T-helper 1 cell (primary cell): ENCODE measurements around the gene UNC13D.
A peak's percentile ranks its signal among the peaks of the same experiment; 100 is the strongest.

Experiments
- DNase-seq, 5 donors: peaks; one replicate each; pipeline ENCODE4 v3.0.0-alpha.2; 2012 to 2020

UNC13D gene

DNA sequence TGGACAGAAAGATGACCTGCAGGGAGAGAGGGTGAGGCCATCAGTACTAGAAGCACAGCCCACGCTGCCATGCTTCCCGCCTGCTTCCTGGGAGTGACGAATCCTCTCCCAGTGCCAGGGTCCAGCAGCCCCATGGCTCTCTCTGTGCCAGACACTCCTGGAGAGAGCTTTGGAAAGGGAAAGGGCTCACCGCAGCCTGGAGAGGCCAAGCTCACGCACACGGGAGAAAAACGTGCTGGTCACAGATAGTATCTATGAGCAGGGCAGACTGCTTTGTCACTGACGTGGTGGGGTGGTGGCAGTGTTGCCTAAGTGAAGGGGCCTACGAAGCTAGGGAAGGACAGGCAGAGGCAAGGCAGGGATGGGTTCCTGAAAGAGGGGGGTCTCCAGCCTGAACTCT, 5.5 kb upstream of the UNC13D start:
- no peak for DNase-seq

DNA sequence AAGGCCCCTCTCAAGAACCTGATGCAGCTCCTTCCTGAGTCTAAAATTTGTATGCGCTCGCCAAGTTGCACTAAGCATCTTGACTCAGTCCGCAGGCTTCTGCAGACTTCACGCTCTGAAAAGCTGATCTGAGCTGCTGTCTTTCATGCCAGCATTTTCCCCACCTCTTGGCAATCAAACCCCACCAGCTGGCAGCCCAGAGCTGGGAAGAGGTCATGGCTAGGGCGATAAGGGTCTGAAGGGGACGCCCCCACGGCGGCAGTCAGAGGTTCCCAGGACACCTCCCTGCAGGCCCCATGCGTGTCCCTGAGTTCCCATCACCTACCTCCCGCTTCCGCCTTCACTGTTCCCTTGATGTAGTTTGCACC, 5.1 kb upstream of the UNC13D start:
- no peak for DNase-seq

DNA sequence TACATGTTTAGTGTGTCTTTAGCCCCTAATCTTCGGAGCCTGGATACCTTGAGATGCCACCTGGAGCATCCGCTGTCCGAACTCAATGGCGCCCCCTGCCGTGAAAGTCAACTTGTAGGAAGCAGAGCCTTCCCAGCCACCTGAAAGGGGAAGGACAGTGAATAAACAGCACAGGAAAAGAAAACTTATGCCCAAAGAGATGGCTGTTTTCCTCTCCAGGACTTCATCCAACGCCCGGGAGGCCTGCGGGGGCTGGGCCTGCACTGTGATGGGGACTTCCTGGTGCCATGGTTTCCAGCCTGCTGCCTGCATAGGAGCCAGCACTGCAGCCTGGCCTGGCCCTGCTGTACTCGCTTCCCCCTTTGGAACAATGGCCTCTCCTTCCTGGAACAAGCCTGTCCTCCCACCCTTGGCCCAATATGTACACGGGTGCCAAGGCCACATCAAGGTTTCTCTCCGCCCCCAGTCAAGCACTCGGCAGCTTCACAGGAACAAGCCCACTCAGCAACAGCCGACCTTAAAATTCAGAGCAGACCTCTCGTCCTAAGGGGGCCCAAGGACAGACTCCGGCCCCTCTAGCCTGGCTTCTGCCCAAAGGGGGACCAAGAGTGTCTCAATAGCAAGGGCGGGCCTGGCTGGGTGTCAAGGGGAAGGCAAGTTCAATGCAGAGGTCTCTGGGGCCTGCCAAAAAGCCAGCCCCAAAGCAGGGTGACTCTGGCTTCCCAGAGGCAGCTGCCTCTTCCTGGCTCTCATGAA, 4.5 kb upstream of the UNC13D start:
- peak; percentile 52 to 85 (median 67) for DNase-seq

DNA sequence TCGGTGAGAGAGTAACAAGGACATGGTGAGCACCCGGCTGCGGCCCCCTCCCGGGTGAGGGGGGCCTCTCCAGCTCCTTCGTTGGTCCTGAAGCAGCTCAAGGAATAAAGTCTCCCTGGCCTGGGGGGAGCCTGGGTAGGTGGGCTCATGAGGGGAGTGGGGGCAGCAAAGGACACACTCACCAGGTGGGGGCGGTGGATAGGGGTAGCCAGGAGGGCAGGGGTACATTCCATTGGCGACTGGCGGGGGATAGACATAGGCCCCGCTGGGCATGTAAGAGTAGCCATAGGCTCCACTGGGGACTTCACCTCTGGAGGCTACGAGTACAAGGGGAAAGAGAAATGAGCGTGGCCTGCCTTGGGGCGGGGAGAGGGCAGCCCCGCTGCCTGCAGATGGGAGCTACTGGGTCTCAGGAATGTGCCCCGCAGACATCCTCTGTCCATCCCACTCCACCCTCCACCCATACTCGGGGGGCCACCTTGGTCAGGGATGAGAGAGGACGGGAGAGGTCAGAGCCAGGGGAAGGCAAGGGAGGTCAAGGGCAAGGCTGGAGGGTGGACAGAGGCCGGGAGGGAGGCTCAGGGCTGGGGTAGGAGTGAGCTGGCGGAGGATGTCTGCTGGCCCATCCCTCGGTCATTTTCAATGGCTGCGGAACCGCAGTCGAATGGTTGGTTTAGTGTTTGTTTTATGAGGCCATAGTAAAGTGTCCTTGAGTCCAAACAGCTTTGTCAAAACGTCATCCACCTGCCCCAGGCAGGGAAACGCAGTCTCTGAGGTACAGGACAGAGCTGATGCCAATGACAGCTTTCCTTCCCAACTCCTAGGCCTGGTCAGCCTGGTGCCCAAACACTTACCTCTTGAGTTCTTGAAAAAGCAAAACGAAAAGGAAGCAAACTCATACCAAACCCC, 3.7 kb upstream of the UNC13D start:
- DNase-seq, result no peak

DNA sequence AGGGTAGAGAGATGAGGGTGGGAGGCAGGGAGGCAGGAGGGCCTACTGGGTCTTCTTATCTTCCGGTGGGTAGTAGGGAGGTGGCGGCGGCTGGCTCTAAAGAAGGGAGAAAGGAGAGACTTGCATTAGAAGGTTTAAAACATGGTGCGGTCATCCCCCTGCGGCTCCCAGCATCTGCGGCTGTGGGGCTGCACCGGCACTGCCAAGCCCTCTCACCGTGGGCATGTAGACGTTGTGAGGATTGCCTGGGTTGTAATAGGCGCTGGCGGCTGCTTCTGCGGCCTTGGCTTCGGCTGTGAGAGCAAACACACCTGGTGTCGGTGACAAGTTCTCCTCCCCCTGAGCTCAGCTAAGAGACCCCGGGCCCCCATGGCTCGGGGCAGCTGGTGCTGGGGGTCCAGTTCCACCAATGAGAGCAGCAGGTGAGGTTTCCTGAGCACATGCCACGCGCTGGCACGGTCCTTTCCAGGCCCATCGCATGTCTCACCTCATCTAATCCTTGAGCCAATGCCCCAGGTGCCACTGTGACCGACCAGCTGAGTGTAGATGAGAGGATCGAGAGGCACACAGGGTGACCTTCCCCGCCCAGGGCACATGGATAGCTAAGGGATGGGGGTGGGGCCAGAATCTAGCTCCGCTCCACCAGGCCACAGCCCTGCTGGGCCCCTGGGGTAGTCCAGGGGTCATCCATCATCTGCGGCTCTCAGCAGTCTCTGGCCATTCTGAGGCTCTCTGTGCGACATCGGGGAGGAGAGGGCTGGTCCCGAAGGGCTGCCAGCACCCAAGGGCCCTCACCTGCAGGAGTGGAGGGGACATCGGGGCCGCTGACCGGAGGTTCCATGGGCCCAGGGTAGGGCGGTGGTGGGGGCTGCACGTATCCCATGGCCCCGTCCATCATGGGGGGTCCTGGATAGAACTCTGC, 2.7 kb upstream of the UNC13D start:
- no peak for DNase-seq

DNA sequence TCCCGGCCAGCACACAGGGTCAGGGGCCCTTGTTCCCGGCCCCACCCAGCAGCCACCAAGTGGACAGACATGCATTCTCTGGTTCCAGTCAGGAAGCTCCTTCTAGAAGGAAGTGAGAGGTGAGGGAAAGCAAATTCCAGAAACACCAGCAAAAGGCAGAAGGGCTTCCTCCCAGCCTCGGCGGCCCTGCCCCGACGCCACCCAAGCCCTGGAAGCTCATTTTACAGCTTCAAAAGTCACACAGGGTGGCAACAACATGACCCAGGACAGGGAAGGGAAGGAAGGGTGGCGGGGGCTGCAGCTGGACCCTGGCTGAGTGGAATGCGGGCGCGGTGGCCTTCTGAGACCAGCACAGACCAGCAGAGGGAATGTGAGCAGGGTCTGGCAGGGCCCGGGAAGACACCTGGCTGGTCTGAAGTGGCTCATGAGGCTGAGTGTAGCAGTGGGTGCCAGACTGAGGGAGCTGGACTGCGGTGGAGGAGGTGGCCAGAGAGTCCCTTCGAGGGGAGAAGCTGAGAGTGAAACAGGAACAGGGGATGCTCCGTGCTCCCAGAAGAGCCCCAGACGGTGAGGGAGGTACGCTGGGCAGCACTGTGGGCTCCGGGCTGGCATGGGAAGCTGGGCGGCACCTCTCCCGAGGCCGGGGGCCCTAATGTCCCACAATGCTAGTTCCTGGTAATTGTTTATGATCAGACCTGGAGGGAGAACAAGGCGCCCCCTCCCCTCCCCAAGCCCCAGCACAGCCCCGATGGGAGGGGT, 1.9 kb upstream of the UNC13D start:
- DNase-seq, result no peak

DNA sequence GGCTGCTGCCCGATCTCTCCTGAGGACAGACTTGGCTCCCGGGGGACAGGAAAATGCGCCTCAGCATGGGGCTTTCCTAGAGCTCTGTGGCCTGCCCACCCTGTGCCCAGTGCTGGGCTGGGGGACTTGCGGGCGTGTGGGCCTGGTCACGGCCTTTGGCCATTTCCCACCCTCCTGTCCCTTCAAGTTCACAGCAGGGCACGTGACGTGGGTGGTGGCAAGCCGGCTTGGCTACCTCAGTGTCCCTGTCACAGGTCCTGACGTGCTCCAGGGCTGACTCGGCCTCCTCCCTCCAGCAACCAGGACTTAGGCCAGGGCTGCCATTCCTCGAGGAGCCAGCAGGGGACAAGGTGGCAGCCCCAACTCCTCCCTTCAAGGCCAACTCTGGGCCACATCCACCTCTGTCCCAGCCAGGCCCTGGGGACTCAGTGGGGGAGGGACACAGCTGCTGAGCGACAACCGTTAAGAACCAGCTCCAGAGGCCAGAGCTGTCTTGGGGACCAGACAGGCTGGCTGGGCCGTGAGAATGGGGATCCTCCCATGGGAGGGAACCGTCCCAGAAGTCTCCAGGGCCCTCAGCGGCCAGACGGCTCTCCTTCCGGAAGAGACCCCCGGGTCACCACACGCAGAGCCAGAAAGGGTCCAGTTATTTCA, 981 bp upstream of the UNC13D start:
- peak in 3 of 5 donors; percentile 38 to 79 (median 48) for DNase-seq

DNA sequence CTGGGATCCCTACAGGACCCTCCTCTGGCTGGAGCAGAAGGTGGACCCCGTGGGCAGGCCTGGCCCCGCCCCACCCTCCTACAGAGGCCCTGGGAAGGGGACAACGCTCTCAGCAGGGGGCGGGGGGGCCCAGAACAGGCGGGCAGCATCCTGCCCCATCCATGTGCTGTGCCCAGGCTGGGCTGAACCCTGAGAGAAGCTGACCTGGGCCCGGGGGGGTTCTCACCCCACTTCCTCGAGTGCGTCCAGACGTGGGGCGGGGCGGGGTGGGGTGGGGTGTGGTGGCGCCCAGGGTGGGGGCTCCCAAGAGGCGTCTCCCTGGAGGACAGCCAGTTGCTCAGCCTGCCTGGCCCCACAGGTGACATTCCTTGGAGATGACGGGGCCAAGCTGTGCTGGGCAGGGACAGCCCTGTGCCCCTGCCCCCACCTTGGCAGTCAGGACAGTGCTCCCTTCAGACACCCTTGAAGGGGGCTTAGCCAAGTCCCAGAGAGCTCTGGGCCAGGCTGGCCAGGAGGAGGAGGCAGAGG, 390 bp upstream of the UNC13D start:
- no peak for DNase-seq

DNA sequence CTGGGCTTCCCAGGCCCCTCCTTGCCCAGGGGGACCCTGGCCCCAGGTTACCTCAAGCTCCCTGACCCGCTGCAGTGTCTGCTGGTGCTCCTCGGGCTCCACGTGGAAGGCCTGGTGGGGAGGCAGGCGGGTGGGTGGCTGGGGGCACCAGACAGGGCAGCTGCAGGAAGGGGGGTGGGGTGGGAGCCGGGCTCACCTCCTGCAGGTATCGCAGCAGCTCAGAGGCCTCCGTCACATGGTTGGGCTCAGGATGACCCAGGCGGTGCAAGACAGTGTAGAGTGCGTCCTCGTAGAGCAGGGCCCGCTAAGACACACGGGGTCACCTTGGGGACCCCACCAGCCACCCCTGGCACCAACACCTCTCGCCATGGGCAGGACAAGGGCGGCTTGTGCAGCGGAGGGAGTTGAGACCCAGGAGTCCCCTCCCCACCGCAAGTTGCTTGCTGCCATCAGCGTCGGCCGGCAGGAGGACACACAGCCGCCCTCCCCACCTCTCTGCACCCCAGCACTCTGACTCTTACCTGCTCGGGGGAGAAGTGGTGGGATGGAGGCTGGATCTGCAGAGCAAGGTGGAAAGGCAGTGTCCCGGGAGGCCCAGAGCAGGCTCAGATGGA, 1.1 kb downstream of the UNC13D start:
- peak in 1 of 5 donors; percentile 55 for DNase-seq

DNA sequence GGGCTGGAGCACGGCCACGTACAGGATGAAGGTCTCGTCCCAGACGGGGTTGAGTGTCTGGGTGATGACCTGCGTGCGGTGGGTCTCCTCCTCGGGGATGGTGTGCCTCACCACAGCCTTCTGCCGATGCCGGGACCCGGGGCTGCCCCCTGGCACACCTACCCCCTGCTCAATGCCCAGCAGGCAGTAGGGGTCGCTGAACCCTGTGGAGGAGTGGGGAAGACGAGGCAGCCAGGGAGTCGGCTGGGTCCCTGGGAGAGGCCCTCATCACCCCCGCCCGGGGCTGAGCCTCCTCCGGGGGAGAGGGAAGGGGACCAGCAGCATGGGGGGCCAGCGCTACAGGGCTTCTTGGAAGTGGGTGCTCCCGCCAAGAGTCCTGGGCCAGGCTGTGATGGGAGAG, 1.8 kb downstream of the UNC13D start:
- no peak for DNase-seq

DNA sequence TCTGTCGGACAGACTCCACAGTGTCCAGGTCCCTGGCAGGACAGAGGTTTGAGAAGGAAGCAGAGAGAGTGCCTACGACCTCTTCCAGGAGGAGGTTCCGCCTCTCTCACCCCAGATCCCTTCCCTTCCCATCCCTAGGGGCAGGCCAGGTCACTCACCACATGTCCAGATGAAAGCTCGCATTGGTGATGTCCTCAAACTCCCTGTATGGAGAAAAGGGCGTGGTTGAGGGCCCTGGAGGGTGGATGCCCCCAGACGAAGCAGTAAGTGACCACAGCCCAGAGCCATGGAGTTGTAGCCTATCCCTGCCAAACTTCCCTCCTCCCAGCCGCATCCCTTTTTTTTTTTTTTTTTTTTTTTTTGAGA, 3.4 kb downstream of the UNC13D start:
- DNase-seq, result no peak

DNA sequence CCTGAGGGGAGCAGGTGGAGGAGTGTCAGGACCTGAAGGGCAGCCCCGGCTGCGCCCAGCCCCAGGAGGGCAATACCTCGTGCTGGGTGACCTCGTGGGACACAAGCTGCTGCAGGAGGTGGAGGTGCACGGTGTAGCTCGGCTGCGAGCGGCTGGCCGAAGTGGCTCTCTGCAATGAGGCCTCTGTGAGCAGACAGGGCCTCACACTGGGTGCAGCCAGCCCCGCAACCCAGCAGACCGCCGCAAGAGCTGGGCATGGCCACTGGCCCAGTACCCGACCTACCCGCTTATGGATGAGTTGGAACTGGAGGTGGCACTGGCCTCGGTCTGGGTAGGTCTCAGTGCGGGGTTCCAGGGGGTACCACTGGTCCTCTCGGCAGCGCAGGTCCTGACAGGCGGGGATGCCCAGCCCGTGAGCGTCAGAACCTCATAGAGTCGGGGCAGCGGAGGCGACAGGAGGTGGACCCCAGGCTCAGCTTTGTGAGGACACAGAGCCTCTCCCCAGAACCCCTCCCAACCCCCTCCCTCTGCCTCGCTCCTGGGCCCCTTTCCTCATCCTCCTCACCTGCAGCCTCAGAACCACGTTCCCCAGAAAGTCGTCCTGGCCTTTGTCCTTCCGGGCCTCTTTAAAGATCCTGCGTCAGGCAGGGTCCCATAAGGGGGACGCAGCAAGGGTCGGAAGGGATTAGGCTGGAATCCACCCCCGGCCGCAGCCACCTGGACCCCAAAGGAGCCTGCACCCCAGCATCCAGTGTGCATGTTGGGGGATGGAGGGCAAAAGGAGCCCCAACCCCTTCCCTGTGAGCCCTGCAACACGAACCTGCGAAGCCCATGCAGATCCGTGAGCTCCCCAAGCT, 4.0 kb downstream of the UNC13D start:
- no peak for DNase-seq

DNA sequence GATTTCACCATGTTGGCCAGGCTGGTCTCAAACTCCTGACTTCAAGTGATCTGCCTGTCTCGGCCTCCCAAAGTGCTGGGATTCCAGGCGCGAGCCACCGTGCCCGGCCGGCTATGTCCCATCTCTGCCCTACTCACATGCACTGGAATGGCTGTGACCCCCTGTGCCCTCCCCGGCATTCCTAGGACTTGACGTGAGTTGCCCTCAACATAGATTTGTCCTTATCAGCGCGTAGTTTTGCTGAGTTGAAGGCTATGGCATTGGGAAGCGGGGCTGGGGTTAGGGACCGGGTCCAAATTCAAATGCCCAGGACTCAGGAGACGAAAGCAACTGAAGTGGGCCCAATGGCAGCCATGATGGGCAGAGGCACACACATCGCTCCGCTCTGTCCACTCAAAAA, 5.8 kb downstream of the UNC13D start:
- DNase-seq, result no peak

DNA sequence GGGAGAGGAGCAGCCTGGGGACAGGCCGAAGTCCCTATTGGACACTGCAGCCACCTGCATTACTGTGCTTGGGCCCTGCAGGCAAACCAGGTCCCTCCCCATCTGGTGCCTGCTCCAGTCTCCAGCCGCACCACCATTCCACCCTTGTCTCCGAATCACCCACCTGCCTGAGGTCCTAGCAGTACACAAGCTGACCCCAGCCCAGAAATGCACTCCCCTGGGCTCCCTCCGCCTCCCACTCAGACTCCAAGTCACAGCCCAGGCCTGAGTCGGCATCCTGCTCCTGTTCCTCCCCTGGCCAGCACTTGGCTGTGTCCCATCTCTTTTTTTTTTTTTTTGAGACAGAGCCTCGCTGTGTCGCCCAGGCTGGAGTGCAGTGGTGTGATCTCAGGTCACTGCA, 6.3 kb downstream of the UNC13D start:
- DNase-seq, result no peak

DNA sequence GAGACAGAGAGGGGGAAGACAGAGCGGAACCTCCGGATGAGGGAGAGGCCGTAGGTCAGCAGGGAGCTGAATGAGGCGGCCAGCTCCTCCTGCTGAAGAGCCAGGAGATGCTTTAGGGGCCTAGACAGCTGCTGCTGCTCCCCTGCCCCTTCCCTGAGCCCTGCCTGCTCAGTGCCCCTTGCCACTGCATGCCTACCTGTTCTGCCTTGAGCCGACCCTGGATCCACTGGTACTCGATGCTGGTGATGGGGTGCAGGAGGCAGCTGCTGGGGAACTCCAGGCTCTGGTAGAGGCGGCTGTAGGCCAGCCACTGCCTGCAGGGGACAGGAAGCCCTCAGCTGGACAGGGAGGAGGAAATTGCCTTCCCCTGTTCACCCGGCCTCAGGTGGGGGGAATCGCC, 7.6 kb downstream of the UNC13D start:
- DNase-seq, result no peak

DNA sequence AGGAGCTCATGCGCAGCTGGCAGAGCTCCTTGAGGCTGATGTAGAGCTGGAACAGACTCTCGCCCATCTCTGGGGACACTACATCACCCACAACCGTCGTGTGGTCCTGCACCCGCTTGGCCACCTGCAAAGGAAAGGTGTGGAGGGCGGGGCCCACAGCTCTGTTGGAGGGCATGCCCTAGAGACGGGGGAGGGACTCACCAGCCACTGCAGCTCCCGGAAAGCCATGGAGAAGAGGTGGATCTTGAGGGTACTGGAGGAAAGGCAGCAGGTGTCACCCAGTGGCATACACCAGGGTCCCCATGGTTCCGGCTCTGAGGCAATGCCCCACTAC, 8.6 kb downstream of the UNC13D start:
- no peak for DNase-seq

DNA sequence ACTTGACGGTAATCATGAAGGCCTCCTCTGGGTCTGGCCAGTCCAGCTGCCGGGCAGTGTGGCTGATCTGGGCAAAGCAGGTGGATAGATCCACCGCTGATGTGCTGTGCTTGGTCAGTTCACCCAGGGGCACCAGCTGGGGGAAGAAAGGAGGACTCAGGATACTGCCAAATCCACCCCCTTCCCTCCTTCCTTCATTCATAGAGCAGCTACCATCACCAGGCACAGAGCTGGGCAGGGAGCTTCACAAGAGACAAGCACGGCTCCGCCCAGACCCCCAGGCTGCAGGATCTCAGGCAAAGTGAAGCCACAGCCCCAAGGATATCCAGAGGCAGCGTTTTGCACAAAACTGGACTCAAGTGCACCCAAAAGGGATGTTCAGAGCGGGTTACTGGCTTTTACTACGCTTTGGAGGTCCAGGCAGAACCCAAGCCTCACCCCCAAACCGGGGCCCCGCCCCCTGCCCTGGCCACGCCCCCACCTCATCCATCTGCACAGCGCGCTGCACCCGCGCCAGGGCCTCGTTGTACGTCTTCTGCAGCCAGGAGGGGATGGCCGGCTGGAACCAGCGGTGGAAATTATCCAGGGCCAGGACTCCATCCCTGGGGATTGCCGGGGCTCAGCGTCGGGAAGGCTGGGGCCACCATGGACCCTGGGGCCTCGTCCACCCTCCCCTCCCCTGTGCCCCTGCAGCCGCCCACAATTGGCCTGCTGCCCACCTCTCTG, 9.1 kb downstream of the UNC13D start:
- no peak for DNase-seq

DNA sequence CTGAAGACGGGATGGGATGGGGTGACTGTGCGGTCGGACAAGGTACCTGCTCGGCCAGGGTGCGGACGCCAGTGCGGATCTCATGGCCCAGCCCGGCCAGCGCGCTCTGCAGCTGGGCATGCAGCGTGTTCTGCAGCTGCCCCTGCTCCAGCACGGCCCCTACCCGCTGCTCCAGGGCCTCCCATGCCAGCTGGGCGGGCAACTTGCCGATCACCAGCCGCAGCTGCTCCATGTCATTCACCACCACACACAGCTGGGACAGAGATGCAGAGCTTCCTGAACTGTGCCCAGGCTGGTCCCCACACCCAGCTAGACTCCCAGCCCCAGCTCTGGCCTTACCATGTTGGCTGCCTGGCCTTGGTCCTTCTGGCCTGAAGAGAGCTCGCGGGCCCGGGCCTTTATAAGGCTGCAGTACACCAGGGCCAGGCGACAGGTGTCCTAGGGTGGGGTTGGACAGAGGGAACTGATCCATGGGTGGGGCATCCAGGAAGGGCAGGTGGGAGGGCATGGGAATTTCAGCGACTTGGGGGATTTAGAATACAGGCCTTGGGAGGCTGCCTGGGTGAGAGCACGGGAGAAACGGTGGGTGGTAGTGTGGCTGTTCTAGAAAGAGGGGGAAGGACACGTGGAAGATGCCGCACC, 9.8 kb downstream of the UNC13D start:
- DNase-seq, result no peak
